Limb (tissue), 2 donors: ENCODE data around the gene PKIG.

Experiments used
- DNase-seq, 2 donors: peaks; one replicate each; pipeline ENCODE4 v3.0.0-alpha.2; 2016; ENCODE audit errors: extremely low spot score in 2 of 2

PKIG gene

DNA sequence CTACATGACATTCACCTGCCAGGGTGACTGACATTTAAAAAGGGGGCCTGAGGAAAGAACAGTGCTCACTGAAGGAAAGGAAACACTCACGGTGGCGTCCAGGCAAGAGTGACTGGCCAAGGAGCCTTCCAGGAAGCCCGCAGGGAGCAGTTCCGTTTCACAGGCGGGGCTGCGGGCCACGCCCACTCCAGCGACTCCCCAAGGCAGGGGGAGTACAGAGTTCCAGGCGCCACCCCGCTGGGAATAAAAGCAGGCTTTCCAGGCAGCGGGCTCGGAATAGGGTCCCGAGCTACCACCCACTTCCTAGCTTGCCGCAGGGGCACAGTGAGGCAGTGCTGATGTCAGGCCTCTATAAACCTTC is 34.2 kb downstream of the PKIG start:
- DNase-seq: no peak

DNA sequence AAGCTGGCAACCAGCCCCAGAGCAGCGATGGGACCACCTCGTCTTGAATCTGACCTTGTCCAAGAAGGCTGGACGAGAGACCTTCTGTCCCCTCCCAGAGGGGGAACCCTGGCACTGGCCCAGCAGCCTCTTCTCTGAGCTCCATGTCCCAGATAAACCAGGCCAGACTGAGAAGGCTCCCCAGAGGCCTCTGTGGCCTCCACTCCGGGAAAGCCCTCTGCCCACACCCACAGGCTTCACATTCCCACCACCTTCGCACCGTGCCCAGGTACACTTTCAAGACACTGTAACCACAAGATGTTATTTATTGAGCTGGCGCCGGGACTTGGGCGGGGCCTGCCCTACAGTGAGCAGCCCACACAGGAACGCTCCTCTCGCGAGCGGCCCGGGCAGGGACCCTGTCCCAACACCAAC is 35.9 kb downstream of the PKIG start:
- no peak for DNase-seq

DNA sequence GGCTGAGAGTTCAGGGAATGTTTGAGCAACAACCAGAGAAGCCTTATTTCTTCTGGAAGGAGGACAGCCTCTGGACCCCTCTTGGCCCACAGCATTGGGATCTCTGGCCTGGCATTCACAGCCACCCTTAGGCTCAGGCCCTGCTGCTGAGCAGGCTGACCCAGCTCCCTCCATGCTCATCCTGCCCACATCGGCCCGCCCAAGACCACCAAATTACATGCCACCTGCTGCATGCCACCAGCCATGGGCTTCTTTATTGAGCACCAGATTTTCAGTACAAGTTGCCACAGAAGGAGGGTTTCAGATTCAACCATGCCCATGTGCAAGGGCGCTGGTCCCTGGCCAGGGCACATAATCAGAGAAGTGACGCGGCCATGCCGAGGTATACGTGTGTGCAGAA is 36.9 kb downstream of the PKIG start:
- DNase-seq: no peak

DNA sequence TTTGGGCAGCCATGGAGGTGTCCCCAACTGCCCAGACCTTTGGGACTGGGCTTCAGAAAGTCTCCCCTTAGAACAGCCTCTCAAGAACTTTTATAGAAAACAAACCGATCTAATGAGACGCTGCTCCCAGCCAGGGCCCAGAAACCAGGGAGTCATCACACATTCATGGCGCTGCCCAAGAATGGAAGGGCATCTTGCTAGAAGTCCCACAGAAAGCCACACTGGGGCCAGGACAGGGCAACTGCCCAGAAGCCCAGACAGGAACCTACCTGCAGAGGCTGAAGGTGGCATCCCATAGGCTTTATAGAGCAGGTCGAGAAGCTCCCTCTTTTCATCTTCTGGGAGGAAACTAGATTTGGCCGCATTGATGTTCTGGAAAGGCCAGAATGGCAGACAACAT is 37.7 kb downstream of the PKIG start:
- DNase-seq: no peak

DNA sequence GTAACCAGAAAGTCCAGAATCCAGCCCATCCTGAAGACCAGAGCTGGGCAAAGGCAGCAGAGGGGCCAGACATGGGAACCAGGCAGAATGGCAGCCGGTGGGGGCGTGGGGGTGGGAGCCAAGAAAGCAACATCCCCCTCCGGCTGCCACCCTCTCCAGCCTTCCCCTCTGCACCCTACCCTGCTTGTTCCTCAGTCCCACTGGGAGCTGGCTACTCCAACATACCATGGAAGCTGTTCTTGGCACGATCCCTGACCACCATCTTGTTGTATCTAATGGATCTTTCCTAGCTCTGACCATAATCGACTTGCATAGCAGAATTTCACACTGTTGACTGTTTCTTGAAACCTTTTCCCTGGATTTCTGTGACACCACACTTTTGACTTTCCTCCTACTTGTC is 38.9 kb downstream of the PKIG start:
- no peak for DNase-seq

DNA sequence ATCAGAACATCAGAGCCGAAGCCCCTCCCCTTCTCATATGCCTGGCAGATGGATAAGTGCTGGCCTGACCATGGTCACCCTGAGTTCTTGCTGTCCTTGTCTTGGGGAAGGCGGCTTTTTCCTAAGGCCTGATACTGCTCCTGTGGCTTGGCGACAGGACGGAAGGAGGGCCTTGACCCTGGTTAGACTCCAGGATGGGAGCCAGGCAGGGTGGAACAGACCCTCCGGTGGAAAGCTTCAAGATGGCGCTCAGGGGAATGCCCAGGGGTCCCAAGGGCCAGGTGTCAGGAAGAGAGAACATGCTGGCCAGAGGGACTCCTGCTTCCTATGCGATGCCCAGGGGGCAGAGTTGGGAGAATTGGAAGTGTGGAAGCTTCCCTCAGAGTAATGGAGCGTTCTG is 39.6 kb downstream of the PKIG start:
- no peak for DNase-seq

DNA sequence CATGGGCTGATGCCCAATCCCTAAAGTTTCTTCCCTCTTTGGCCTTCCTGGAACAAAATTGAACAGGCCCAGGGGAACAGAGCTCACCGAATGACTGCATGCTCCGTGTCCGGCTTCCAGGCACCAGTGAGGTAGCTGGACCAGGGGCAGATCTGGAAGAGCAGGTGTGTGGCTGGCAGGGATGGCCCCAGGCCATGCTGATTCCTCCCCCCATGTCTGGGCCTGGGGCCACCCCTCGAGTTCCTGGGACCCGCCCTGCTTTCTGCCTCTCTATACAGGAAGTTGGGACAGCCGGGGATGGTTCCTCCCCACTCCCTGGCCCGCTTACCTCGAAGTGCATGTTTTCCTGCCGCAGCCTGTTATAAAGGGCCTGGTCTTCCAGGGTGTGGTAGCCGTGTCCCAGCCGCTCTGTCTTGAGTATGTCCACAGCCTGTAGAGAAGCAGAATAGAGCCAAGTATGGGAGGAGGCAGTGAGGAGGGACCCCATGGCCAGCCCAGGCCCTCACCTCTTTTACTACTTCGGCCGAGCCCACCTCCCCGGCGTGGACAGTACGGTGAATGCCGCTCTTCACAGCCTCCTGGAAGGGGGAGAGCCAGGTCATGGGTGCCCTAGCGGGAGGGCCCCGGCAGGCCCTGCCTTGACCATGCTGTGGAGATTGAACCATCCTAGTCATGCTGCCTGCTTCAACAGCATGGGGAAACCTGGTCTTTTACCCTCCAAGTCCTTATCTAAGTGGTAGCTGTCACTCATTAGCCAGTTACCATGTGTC is 40.3 kb downstream of the PKIG start:
- DNase-seq: no peak

DNA sequence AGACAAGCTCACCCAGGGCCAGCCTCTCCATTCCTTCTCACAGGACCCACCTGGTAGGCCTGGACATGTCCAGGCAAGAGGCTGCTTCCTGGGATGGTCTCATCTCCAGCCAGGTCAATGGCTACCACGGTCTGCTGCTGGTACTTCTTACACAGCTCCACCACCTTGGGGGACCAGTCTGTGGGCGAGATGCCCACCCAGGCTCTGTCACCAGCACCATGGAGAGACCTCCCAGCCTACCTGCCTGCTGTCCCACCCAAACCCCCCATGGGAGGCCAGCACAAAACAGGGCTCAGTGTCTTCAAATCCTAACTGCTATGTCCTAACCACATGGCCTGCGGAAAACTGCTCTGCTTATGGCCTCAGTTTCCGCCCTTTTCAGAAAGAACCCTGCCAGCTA is 41.8 kb downstream of the PKIG start:
- no peak for DNase-seq

DNA sequence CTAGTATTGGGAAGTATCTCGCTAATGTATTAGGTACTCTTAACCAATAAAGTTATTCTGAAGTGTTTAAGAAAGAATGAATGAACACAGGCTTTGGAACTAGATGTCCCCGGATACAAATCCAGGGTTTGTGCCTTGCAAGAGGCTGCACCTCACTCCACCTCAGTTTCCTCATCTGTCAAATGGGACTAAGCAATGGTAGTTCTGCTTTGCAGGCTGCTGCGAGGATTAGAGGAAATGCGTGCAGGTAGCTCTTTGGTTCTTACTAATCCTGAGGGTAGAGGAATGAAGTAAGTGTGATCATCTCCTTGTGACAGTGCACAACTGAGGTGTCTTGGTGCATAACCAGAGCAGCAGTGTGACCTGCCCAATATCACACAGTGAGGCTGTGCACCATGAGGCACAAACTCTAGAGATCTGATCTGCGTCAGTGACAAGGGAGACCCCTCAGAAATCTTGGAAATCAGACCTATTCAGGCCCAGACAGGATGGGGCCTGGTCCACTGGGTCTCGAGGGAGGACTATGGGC is 42.4 kb downstream of the PKIG start:
- no peak for DNase-seq

DNA sequence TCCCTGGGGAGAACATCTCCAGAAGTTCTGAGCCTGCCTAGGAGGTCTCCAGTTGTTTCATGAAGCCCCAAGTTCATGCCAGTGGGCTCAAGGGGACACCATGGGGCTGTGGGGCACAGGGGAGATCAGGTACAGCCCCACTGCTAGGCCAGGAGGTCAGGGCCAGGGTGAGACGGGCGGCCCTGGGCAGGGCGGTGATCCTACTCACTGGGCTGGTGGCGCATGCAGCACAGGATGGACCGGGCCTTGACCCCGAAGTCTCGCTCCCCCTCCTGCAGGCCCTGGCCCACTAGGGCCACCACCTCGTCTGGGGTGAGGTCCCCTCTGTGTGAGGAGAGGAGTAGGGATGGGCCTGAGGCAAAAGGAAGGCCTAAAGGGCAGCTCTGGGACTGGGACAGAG is 43.0 kb downstream of the PKIG start:
- no peak for DNase-seq

DNA sequence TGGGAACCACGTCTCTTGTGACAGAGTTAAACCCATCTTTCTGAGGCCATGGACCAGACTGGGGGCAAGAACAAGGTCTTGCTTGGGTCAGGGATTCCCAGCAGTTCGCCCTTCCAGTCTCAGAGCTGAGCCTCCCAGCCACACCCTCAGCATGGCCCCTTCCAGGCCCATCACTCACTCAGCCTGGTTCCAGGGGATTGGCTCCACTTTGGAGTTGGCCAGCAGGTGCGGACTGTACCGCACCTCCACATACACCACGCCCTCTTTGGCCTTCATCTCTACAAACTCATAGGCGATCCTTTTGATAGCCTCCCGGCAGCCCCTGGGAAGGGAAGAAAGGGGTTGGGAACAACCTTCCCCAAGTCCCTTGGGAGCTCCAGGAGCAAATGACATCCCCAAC is 43.9 kb downstream of the PKIG start:
- no peak for DNase-seq

DNA sequence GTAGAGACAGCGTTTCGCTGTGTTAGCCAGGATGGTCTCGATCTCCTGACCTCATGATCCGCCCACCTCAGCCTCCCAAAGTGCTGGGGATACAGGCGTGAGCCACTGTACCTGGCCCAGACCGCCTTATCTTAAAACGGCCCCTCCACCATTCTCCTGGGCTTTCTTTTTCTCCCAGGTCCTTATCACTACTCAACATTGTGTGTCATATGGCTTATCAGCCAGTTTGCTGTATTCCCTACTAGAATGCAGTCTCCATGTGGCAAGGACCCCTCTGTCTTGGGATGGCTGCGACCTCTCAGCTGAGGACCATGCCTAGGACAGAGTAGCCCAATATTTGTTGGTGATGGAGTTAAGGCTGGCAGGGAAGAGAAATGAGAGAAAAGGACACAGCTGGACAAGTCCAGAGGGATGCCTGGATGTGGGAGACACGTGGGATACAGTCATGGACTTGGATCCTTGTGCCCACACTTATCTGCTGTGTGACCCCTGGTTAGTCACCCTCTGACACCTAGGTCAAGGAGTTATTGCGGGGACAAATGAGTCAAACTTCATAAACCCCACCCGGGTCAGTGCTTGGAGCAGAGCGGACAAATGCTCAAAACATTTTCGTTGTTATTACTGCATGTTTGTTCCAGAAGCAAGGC is 45.1 kb downstream of the PKIG start:
- DNase-seq: no peak

DNA sequence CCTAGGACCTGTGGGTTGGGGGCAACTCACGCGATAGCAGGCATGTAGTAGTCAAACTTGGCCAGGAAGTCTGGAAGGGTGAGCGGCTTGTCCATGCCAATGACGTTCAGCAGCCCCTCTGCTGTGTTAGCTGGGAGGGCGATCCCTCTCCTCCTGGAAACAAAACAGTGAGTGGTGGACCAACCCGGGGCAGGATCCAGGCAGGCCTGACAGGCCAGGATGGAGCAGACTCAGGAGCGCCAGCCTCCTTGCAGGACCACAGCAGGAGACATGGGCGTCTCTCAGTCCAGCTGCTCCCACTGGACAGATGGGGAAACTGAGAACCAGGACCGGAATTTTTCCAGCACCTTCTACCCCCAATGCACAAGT is 46.6 kb downstream of the PKIG start:
- no peak for DNase-seq

DNA sequence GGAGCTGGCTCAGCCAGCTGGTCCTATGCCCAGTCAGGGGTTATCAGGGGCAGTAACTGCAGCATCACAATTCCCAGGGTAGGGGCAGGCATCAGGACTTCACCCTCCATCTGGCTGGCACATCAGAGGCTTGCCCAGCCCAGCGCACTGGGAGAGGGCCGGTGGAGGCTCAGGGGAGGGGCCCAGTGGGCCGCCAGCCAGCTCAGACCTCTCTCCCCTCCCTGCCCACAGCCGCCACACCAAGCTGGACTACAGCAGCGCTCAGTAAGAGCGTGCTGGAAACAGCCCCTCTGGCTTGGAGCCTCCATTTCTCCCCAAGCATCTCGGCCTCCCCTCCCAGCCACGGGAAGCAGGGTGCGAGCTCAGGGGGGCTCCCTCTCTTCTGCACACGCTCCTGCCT is 47.2 kb downstream of the PKIG start:
- no peak for DNase-seq

DNA sequence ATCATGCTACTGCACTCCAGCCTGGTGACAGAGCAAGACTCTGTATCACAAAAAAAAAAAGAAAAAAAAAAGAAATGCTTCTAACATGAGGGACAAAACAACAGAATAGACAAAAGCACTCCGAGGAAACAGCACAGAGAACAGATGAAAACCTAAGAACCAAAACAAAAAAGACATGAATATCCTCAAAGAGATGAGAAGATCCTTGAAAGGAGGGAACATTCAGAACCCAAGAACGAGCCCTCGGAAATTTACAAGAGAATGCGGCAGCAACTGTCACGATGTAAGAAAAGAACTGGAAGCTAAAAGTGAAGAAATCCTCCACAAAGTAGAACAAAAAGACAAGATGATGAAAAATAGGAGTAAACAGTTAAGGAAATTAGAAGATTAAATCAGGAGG is 47.9 kb downstream of the PKIG start:
- no peak for DNase-seq

DNA sequence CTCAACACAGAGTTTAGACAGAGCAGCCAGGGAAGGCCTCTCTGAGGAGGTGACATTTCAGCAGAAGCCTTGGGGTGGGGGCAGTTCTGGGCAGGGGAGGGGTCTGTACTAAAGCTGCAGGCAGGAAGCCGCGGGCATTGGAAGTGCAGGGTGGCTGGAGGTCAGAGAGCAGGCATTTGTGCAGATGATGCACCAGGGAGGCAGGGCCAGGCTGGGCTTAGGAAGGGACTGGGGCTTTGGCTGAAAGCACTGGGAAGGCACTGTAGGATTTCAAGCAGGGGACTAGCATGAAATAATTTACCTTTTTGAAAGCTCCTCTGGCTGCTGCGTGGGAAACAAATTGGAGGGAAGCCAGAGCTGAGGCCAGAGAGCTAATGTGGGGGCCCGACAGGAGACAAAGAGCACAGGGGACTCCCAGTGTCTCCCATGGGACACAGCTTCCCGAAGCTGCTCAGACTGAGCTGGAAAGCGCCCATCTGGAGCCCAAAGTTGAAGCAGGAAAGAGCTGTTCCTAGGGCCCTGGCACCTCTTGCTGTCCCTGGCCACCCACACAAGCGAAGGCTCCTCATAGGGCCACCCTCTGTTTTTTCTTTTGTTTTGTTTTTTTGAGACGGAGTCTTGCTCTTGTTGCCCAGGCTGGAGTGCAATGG is 49.8 kb downstream of the PKIG start:
- no peak for DNase-seq

DNA sequence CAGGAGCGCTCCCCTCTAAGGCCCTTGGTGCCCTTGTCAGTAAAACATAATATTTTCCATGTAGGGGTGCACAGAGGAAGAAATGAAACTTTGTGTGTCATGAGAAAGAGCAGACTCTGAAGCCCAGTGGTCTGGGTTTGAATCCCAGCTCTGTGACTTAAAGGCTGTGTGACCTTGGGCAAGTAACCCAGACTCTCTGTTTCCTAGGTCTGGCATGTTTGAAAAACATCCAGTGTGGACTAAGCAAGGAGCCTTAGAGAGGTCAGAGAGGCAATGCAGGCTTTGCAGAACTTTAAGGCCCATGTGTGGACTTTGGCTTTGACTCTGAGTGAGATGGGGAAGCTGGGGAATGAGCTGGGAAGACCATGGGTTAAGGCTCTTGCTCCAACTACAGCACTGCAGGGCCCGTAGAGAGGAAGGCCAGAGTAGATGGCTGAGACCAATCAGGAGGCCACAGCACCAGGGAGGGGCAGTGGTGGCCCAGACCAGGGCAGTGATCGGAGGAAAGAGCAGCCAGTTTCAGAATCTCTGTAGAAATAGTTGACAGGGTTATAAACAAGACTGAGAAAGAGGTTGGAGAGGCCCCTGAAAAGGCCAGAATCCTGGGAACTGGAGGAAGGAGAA is 50.9 kb downstream of the PKIG start:
- no peak for DNase-seq

DNA sequence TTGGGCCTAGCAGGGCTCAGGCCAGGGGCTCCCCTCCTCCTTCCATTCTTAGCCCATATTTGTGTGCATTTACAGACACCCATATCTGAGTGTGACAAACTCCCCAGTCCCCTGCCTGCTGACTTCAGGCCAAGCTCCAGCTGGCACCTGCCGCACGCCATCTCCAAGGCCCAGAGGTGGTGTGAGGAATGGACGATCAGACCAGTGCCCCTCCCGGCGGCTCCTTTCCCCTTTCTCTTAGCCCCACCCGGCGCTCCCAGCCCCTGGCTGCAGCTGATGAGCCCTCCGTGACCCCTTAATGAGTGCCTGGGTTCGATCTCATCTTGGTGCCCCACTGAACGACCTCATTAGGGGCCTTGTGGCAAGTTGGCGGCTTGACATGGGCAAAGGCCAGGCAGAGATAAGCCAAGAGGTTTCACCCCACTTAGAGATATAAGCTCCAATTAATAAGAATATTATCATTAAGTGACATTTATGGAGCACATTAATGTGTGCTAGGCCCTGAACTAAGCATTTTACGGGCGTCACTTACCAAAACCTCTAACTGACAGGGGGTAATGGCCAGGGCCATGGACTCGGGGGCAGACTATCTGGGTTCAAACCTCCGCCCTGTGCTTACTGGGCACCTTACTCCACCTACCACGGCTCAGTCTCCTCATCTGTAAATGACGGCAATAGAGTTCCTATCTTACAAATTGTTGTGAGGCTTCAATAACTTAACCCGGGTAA is 51.7 kb downstream of the PKIG start:
- no peak for DNase-seq

DNA sequence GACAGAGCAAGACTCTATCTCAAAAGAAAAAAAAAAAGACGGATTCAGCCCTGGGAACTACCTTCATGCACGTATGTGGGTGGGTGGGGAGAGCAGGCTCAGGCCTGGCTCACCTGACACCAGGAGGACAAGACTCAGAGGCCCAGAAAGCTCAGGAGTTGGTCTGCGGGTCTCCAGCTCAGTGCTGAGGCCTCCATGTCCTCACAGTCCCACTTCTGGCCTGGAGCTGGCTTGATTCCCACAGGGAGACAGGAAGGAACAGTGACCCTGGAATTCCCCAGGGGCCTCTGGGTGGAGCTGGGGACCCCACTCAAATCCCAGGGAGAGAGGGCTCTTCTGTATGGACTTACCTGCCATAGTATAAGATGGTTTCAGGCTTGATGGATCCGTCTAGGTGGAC is 53.5 kb downstream of the PKIG start:
- no peak for DNase-seq

DNA sequence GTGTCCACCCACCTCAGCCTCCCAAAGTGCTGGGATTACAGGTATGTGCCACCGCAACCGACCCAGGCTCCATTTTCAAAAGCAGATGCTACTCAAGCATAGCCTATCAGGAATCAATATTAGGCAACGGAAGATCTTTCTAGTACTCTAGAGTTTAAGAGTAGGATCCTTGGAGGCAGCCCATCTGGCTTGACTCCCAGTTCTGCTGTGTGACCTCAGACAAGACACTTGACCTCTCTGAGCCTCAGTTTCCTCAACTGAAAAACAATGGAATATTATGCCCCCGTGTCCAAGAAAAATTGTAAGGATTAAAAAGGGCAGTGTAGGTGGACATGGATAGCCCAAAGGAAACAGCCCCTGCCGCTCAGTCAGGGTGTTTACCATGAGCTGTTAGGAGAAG is 54.7 kb downstream of the PKIG start:
- no peak for DNase-seq

DNA sequence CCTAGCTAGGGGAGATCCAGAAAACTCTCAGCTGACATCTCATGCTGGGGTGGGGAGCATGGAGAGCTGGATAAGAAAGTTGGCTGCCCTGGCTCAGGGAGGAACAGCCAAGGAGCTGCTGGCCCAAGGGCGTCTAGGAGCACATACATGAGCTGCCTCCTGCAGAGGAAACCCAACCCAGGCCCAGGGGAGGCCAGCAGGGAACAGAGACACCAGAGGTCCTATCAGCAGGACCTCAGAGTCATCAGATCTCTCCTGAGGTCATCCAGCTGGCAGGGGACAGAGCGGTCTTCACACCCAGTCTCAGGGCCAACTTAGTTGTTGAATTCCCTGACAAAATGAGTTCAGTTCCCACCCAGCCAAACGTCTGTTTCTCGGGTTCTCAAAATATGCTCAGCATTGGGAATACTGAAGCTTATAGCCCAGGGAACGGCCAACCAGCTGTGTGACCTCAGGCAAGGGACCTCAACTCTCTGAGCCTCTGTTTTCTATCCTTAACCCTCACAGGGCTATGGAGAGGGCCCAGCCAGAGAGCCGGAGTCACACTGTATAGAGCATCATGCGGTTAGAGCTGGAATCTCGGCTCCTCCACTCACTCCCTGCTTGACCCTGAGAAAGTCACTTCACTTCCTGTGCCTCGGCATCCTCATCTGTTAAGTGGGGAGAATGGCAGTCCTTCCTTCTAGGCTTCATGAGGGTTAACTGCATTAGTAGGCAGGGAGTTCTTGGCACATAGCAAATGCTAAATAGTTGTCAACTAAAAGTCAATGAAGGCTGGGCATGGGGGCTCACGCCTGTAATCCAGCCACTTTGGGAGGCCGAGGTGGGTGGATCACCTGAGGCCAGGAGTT is 55.4 kb downstream of the PKIG start:
- DNase-seq: no peak
